OCI-LY7 (cell line): ENCODE measurements around the gene C19orf67.

Source experiments
- EZH2phosphoT487 ChIP-seq: fragments of 200-600 bp; sonication (generic); IDR thresholded peaks from 2 replicates; pipeline ENCODE4 v1.6.1; 2018; ENCODE audit warnings: low read depth, borderline replicate concordance, mild to moderate bottlenecking, mixed run types, antibody characterized with exemption, low read length, moderate library complexity, mixed read lengths
- TF ChIP-seq, protein P1 (sequence below): fragments of 200-600 bp; sonication (generic); conservative IDR thresholded peaks from 2 replicates; pipeline ENCODE4 v1.5.1; 2014; ENCODE audit warnings: mild to moderate bottlenecking, antibody characterized with exemption, low read length, moderate library complexity, mixed read lengths

DNA sequence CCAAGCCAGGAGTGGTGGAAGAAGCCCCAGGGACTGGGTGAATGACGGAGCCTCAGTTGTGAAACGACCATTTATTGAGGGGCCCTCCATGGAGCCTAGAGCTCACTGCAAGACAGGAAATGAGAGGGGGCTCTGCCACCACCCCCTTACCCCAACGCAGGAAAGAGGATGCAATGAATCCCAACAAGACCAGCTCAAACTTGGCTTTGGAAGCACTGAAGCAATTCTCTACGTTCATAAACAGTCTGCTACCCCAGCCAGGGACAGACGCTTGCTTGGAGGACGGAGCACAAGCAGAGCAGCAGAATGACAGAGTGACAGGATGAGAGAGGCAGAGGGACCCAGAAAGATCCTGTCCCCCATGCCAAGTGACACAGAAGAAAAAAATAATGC lies 30.9 kb upstream of the C19orf67 start:
- TF ChIP-seq, protein P1, sequence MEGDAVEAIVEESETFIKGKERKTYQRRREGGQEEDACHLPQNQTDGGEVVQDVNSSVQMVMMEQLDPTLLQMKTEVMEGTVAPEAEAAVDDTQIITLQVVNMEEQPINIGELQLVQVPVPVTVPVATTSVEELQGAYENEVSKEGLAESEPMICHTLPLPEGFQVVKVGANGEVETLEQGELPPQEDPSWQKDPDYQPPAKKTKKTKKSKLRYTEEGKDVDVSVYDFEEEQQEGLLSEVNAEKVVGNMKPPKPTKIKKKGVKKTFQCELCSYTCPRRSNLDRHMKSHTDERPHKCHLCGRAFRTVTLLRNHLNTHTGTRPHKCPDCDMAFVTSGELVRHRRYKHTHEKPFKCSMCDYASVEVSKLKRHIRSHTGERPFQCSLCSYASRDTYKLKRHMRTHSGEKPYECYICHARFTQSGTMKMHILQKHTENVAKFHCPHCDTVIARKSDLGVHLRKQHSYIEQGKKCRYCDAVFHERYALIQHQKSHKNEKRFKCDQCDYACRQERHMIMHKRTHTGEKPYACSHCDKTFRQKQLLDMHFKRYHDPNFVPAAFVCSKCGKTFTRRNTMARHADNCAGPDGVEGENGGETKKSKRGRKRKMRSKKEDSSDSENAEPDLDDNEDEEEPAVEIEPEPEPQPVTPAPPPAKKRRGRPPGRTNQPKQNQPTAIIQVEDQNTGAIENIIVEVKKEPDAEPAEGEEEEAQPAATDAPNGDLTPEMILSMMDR: no peak
- TF ChIP-seq EZH2phosphoT487: no peak
